Skeletal muscle tissue (tissue), 4 donors: ENCODE results near the gene AKAIN1. TPM values are rescaled to one million over a fixed set of nuclear protein-coding genes. Genes with fewer than 3 reads are reported as not detected.

ENCODE experiments used
- H3K27ac ChIP-seq: one replicate; pipeline ENCODE4 v1.7.0; 2013; ENCODE audit warnings: mild to moderate bottlenecking, low read depth, low read length, inconsistent platforms
- H3K27me3 ChIP-seq, 3 donors: one replicate each; pipeline ENCODE4 v1.7.0; 2013; ENCODE audit warnings: low read length in 3 of 3; ENCODE audit not compliant: control insufficient read depth in 3 of 3, insufficient read depth in 3 of 3
- H3K36me3 ChIP-seq, 3 donors: one replicate each; pipeline ENCODE4 v1.7.0; 2013; ENCODE audit warnings: low read length in 3 of 3; ENCODE audit not compliant: control insufficient read depth in 3 of 3, insufficient read depth in 3 of 3
- H3K4me1 ChIP-seq, 3 donors: one replicate each; pipeline ENCODE4 v1.7.0; 2013; ENCODE audit warnings: low read length in 3 of 3, mild to moderate bottlenecking in 3 of 3; ENCODE audit not compliant: control insufficient read depth in 3 of 3, insufficient read depth in 3 of 3
- H3K4me3 ChIP-seq, 3 donors: one replicate each; pipeline ENCODE4 v1.7.0; 2013; ENCODE audit warnings: low read length in 3 of 3
- H3K9ac ChIP-seq, 3 donors: one replicate each; pipeline ENCODE4 v1.7.0; 2013; ENCODE audit warnings: low read length in 3 of 3, mild to moderate bottlenecking in 3 of 3, moderate library complexity in 2 of 3, low read depth in 1 of 3
- H3K9me3 ChIP-seq, 3 donors: one replicate each; pipeline ENCODE4 v1.7.0; 2013; ENCODE audit warnings: low read length in 3 of 3; ENCODE audit not compliant: control insufficient read depth in 3 of 3
- total RNA-seq: library from RNA; depleted of rRNA; stranded (reverse); fragments of >200 nt; gene quantifications from one replicate; pipeline ENCODE4 v1.2.3, GENCODE V29; 2014
- donor health status: Osteomylitis.

Gene AKAIN1
- total RNA-seq, 1 donor from 2014 or later = not detected

DNA sequence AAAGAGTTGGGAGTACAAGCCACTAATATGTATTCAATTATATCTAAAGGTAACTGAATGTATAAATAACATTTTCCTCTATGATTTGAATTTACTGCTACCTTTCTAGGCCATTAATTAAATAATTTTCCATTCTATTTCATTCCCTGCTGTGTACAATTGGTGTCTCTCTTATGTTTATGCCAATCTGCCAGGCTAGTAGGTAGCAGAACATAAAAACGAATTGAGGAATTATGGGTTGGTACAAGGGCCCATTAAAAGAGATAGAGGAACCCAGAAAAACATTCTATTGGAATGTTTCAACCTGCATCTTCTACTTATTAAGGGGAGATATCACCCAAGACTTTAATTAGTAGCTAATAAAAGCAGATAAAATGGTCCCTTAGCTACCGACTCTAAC is 32.2 kb downstream of the AKAIN1 start:
- Histone ChIP-seq H3K4me3 (no peak overlapping the region), H3K4me1 (no peaks in the 10 kb centered on the region), H3K9me3 (no peaks in the 10 kb centered on the region), H3K27me3 (no peaks in the 10 kb centered on the region), H3K9ac (no peak overlapping the region), H3K36me3 (no peaks in the 10 kb centered on the region), H3K27ac (no peak overlapping the region)

DNA sequence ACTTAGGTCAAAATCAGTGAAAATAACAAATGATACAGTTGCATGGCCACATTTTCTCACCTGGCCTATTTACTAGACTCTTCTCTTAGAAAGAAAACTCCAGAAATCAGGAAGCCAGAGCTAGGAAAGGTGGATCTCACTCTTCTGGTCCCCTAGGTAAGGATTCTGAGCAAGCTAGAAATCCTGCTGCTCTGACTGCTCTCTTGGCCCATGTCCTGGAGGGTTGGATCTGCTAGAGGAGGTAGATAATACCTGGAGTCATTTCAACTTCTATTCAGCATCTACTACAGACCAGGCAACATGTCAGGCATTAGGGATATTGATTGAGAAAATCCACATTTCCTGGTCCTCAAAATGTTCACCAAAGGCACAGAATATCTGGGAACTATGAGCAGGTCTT is 34.9 kb downstream of the AKAIN1 start:
- Histone ChIP-seq H3K27me3 (no peaks in the 10 kb centered on the region), H3K36me3 (no peaks in the 10 kb centered on the region), H3K4me1 (no peaks in the 10 kb centered on the region), H3K27ac (no peak overlapping the region), H3K9me3 (no peaks in the 10 kb centered on the region), H3K9ac (no peak overlapping the region), H3K4me3 (no peak overlapping the region)

DNA sequence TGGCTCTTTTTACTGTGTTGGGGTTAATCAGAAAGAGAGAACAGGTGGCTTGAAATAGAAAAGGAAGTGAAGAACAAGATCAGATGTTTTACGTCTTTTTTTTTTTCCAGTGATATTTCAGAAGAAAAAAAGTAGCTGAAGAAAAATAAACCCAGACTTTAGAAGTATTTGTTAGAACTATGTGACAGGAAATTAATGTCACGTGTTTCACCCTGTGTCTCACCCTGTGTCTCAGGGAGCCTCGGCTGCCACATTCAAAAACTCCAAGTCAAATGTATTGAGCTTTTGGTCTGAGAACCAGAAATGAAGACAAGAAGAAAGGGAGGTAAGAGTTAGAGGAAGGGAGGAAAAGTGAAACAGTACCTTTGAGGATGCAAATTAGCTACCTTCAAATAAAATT is 38.0 kb downstream of the AKAIN1 start:
- H3K9me3 ChIP-seq = no peaks in the 10 kb centered on the region
- no peaks in the 10 kb centered on the region for H3K4me1 ChIP-seq
- no peak overlapping the region for H3K27ac ChIP-seq
- no peaks in the 10 kb centered on the region for H3K36me3 ChIP-seq
- no peaks in the 10 kb centered on the region for H3K27me3 ChIP-seq
- no peak overlapping the region for H3K9ac ChIP-seq
- no peak overlapping the region for H3K4me3 ChIP-seq

DNA sequence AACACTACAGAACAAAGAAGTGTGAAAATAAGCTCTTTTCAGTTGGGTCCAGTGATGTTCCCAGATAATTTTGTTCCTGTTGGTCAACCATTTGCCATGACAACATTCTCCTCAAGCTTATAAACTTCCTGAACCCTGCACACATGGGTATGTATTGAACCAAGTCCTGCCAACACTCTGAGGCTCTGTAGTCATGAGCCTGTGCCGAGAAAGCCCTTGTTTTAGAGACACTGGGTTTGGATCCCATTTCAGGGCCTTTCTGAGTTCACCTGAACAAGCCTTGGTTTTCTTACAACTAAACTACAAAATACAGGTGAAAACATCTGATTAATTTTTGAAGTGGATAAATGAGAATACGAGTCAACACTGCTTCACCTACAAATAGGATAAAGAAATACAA is 38.5 kb downstream of the AKAIN1 start:
- H3K9me3 ChIP-seq = no peaks in the 10 kb centered on the region
- no peak overlapping the region for H3K4me3 ChIP-seq
- H3K4me1 ChIP-seq = no peaks in the 10 kb centered on the region
- no peak overlapping the region for H3K9ac ChIP-seq
- no peaks in the 10 kb centered on the region for H3K27me3 ChIP-seq
- H3K36me3 ChIP-seq = no peaks in the 10 kb centered on the region
- H3K27ac ChIP-seq = no peak overlapping the region

DNA sequence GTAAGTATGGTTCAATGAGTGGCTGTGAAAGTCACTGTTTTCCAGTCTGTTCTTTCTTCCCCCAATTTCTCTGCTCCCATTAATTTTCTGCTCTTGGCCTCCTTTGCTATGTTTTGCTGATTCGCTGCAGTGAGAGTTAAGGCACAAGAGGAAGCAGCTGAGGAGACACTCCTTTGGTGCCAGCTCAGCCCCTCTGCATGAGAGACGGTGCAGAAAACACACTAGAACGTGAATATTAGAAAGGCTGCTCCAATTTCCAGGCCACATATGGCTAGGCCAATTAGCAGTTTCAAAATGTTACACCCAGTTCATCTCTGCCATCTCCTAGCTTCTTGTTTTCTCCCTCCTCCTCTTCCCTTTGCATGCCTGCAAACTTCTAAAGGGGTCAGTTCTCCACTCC is 38.9 kb downstream of the AKAIN1 start:
- no peaks in the 10 kb centered on the region for H3K4me1 ChIP-seq
- H3K9ac ChIP-seq = no peak overlapping the region
- H3K27me3 ChIP-seq = no peaks in the 10 kb centered on the region
- no peaks in the 10 kb centered on the region for H3K36me3 ChIP-seq
- no peak overlapping the region for H3K4me3 ChIP-seq
- H3K9me3 ChIP-seq = no peaks in the 10 kb centered on the region
- H3K27ac ChIP-seq = no peak overlapping the region

DNA sequence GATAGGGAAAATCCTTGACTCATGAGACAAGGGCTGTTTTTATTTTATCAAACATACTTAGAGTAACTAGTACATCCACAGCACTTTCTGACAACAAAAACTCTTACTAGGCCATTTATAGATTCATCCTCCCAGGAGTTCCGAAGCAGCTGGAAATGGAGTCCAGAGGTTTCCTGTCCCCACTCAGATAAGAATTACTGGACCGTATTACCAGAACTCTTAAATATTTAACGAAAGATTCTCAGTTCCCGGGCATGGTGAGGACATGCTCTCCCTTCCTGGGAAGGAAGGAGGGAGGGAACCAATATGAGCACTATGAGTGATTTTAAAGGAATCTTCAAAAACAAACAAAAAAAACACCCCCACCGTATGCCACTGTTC is 41.2 kb downstream of the AKAIN1 start:
- H3K27ac ChIP-seq = no peak overlapping the region

DNA sequence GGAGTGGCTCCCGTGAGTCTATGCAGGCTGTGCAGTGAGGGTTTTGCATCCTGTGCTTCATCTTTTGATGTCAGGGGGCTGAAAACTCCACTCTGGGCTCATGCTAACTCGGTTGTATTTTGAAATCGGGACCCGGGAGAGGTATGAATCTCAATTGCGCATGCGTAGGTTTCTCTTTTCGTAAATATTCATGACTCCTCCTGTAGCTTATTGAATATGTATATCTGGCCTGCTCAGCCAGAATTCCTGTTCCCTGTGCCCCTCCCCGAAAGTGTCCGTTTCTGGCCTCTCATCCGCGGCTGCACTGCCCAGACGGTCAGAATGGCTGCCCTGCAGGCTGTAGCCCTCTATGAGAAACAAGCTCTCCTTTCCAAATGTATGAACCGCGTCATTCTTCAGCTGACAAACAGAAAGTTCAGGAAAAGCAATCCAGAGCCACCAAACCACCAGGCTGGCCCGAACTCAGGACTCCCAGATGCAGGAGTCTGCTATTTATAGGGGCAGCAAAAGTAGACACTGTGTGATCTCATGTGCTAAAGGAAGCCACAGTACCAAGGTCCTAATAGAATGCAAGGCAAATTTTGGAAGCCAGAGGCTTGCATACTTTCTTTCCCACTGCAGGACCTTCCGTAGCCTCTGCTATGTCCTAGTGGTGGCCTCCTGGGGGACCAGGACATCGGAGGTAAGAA is 41.7 kb downstream of the AKAIN1 start:
- Histone ChIP-seq H3K9ac (no peak overlapping the region), H3K9me3 (no peaks in the 10 kb centered on the region), H3K27ac (no peak overlapping the region), H3K27me3 (no peaks in the 10 kb centered on the region), H3K36me3 (no peaks in the 10 kb centered on the region), H3K4me3 (no peak overlapping the region), H3K4me1 (no peaks in the 10 kb centered on the region)

More for the DNA sequence above, 41.2 kb downstream of the AKAIN1 start:
- H3K9me3 ChIP-seq = no peaks in the 10 kb centered on the region
- no peaks in the 10 kb centered on the region for H3K36me3 ChIP-seq
- no peaks in the 10 kb centered on the region for H3K27me3 ChIP-seq
- H3K4me1 ChIP-seq = no peaks in the 10 kb centered on the region
- no peak overlapping the region for H3K9ac ChIP-seq
- H3K4me3 ChIP-seq = no peak overlapping the region

DNA sequence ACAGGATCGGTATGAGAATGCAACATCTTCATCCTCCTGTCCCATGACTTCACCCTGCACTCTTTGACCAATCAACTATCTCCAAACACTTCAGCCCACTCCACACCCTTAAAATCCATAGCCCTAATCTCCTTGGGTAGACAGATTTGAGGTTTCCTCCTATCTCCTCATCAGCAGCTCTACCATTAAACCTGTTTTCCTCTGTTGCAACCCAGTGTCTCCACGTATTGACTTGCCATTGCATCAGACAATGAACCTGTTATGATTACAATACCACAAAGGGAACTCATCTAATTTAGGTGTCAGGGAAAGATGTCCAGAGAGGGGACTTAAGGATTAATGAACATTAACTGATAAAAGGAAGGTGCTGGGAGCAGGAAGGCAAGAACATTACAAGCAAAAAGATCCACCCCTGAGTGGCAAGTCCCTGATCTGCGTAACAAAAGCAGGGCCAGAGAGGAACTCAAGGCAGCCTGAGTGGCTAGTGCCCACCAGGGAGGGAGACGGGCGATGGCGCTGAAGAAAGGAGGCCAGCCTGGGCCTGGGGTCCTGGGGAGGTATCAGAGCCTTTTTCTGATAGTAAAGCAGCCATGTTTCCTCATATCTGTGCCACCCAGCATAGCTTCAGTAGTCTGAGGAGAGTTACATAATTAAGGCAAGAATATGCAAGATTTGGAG is 44.6 kb downstream of the AKAIN1 start:
- Histone ChIP-seq H3K4me3 (no peak overlapping the region), H3K9me3 (no peaks in the 10 kb centered on the region), H3K9ac (no peak overlapping the region), H3K27me3 (no peaks in the 10 kb centered on the region), H3K4me1 (no peaks in the 10 kb centered on the region), H3K27ac (no peak overlapping the region), H3K36me3 (no peaks in the 10 kb centered on the region)

DNA sequence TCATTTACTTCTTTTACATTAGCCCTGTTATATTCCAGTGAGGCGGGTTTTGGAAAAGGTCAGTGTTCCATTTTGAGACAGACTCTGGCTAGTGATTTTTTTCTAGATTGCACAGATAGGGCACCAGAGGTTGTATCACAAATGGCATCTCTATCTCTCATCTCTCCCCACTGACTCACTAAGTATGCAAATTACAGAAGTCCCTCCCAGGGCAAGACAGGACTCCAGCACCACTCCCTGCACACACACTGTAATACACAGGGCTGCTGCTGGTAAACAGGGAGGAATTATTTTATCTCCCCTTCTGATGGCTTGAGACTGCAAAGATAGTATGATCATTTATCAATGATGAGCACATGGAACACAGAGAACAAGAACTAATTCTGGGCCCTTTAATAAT is 46.2 kb downstream of the AKAIN1 start:
- H3K27me3 ChIP-seq = no peaks in the 10 kb centered on the region
- no peaks in the 10 kb centered on the region for H3K36me3 ChIP-seq
- H3K4me1 ChIP-seq = no peaks in the 10 kb centered on the region
- no peak overlapping the region for H3K27ac ChIP-seq
- H3K9ac ChIP-seq = no peak overlapping the region
- no peaks in the 10 kb centered on the region for H3K9me3 ChIP-seq
- H3K4me3 ChIP-seq = no peak overlapping the region

DNA sequence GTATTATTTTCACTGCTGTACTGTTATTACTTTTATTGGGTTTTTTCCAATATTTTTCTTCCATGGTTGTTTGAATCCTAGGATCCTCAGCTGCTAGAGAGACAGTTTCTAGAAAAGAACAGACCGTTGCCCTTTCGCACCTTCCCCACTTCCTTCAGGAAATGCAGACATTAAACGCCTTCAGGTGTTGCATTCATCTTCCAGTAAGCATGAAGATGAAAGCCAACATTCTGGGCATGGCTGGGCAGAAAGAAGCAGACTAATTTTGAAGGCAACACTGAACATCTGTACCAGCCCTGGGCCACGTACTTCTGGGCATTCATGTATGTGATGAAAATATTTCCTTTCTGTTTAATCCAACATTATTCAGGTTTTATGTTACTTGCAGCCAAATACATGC is 51.0 kb downstream of the AKAIN1 start:
- Histone ChIP-seq H3K4me1 (no peaks in the 10 kb centered on the region), H3K9me3 (no peaks in the 10 kb centered on the region), H3K9ac (no peak overlapping the region), H3K27me3 (no peaks in the 10 kb centered on the region), H3K36me3 (no peaks in the 10 kb centered on the region), H3K27ac (no peak overlapping the region), H3K4me3 (no peak overlapping the region)
